ENCODE data around the gene RS1. TPM values are rescaled to one million over a fixed set of nuclear protein-coding genes. Genes with fewer than 3 reads are reported as not detected.

Gene RS1
- total and polyA plus RNA-seq, 2 of the 4 experiments (the other 2 are of a cell fraction) = not detected

- Histone ChIP-seq H3K36me3 (ENCODE audit: control insufficient read depth, insufficient read depth, low read length) (no peaks in the 10 kb centered on the region), H4K91ac (ENCODE audit: insufficient read depth, low read depth, low read length) (no peak overlapping the region), H2BK15ac (ENCODE audit: low read depth, low read length) (no peak overlapping the region), H2BK5ac (ENCODE audit: low read depth, low read length, poor library complexity, severe bottlenecking) (no peak overlapping the region), H3K56ac (ENCODE audit: extremely low read depth, insufficient read depth, low read length) (no peak overlapping the region), H3K27ac (ENCODE audit: insufficient read depth, low read length) (no peak overlapping the region), H4K20me1 (ENCODE audit: insufficient read depth, low read length) (no peaks in the 10 kb centered on the region), H2BK20ac (ENCODE audit: low read depth, low read length) (no peak overlapping the region), H3K14ac (replicated peaks; ENCODE audit: low read depth, low read length) (no peak overlapping the region), H3K23ac (ENCODE audit: low read depth, low read length) (no peak overlapping the region), H3K4ac (ENCODE audit: low read depth, low read length) (no peak overlapping the region), H2AK5ac (ENCODE audit: low read depth, low read length) (no peak overlapping the region), H3K18ac (ENCODE audit: low read depth, low read length) (no peak overlapping the region), H4K5ac (ENCODE audit: low read depth, low read length) (no peak overlapping the region), H4K8ac (ENCODE audit: low read depth in 2 of 2, low read length in 2 of 2) (no peak overlapping the region), H3K4me1 (ENCODE audit: control insufficient read depth, insufficient read depth, low read length) (no peaks in the 10 kb centered on the region), H3K9me3 (ENCODE audit: control insufficient read depth, insufficient read depth, low read length) (no peaks in the 10 kb centered on the region), H3K9me1 (ENCODE audit: insufficient read depth, low read length) (no peaks in the 10 kb centered on the region), H3K79me1 (ENCODE audit: low read depth in 1 of 2, low read length in 2 of 2) (no peaks in the 10 kb centered on the region), H3K9ac (ENCODE audit: low read depth, low read length) (no peak overlapping the region), H3K4me2 (ENCODE audit: low read depth, low read length) (no peak overlapping the region), H2AFZ (replicated peaks; ENCODE audit: low read length, poor library complexity) (no peak overlapping the region), H3K27me3 (ENCODE audit: control insufficient read depth, insufficient read depth, low read length) (peaks cover 2% of the 10 kb centered on the region; the same call in 1 of the 2 replicates), H3K4me3 (ENCODE audit: insufficient read depth, low read depth, low read length) (no peak overlapping the region), H2BK120ac (ENCODE audit: low read depth, low read length) (no peak overlapping the region), H2AK9ac (replicated peaks; ENCODE audit: low read depth, low read length, poor library complexity) (no peak overlapping the region)
- no CpG with 5 or more reads among the region's 3 CpGs for WGBS, 2 experiments (ENCODE audit: extremely low coverage in 2 of 2, insufficient read length in 1 of 2)
- no TSS peak for BruUV-seq (replicated peaks)
- ChIA-PET POLR2A (ENCODE audit: unreplicated experiment) (no interaction called here), CTCF (no interaction called here)
- dilution Hi-C loops (cut with HindIII; ENCODE audit: low sequenced_read_pairs, unreplicated experiment) = no loop called here
- in situ Hi-C loops (cut with MboI; ENCODE audit: low sequenced_read_pairs) = no loop called here
- TF ChIP-seq, protein P1, sequence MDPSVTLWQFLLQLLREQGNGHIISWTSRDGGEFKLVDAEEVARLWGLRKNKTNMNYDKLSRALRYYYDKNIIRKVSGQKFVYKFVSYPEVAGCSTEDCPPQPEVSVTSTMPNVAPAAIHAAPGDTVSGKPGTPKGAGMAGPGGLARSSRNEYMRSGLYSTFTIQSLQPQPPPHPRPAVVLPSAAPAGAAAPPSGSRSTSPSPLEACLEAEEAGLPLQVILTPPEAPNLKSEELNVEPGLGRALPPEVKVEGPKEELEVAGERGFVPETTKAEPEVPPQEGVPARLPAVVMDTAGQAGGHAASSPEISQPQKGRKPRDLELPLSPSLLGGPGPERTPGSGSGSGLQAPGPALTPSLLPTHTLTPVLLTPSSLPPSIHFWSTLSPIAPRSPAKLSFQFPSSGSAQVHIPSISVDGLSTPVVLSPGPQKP (IDR thresholded peaks at IDR 0.05; ENCODE audit: borderline replicate concordance, low read depth, low read length) = no peak
- no peak for ATAC-seq (ENCODE audit: low read depth)
- DNase-seq = no peak
- intact Hi-C loops (cut with micrococcal nuclease) = no loop called here
These were observed 37.9 kb upstream of the RS1 start for GRCh38 chrX:18709833-18710232.

All from IMR-90 (cell line).